A549 (cell line): ENCODE results near the gene SORBS1. TPM values are rescaled to one million over a fixed set of nuclear protein-coding genes. Genes with fewer than 3 reads are reported as not detected.
A peak's percentile ranks its signal among the peaks of the same experiment; 100 is the strongest.

Experiments used
- ATAC-seq, 2 experiments: fragments of 200-7000 bp in 1 of 2; fragments of >200 bp in 1 of 2; cut with Nextera tagmentation in 1 of 2; cut with Tn5 transposase in 1 of 2; 3 replicates each; pipeline versions ENCODE4 v1.8.0 to v1.9.1; 2018 to 2020; ENCODE audit warnings: mild to moderate bottlenecking in 1 of 2, moderate library complexity in 1 of 2
- CTCF ChIA-PET: fragments of 300-600 bp; sonication (Branson Sonifier 250); formaldehyde crosslinking; extraction: SDS; loops from one replicate; lab custom pipeline; 2021; ENCODE audit warnings: antibody characterized with exemption, inconsistent platforms; lab: Yijun Ruan, JAX
- POLR2A ChIA-PET: fragments of 350-600 bp; formaldehyde crosslinking; extraction: SDS; loops from one replicate; lab custom pipeline; 2021; ENCODE audit warnings: antibody characterized with exemption, inconsistent platforms; lab: Yijun Ruan, JAX
- DNase-seq, 2 experiments: peaks; one replicate each; pipeline versions ENCODE4 v3.0.0 to v3.0.0-alpha.2; 2011 to 2016; ENCODE audit warnings: low read depth in 1 of 2, low spot score in 1 of 2
- FAIRE-seq: peaks from 2 replicates; lab custom pipeline; 2011; peaks lifted over from hg19 to GRCh38; lab: Jason Lieb, UNC
- H3K27ac ChIP-seq, 2 experiments: fragments of >200 bp; sonication (Bioruptor Twin); formaldehyde crosslinking; 3 replicates each; pipeline ENCODE4 v1.5.1; 2016 to 2017
- H3K4me1 ChIP-seq: fragments of >200 bp; sonication (Bioruptor Twin); formaldehyde crosslinking; 3 replicates; pipeline ENCODE4 v1.6.1; 2016
- H3K4me2 ChIP-seq: fragments of >200 bp; sonication (Bioruptor Twin); formaldehyde crosslinking; 3 replicates; pipeline ENCODE4 v1.6.1; 2016
- H3K4me3 ChIP-seq: fragments of >200 bp; sonication (Bioruptor Twin); formaldehyde crosslinking; 3 replicates; pipeline ENCODE4 v1.5.1; 2016
- H3K9me3 ChIP-seq: fragments of >200 bp; sonication (Bioruptor Twin); formaldehyde crosslinking; 3 replicates; pipeline ENCODE4 v1.6.1; 2016
- ATOH8 ChIP-seq: fragments of 250-450 bp; sonication (Bioruptor Pico); IDR thresholded peaks from 2 replicates; pipeline ENCODE4 v1.5.0; 2020; ENCODE audit warnings: low read depth, mild to moderate bottlenecking, moderate library complexity
- CBX2 ChIP-seq: fragments of 200-600 bp; sonication (generic); IDR thresholded peaks from 2 replicates; pipeline ENCODE4 v1.6.1; 2016; ENCODE audit warnings: low read depth, mild to moderate bottlenecking, borderline replicate concordance
- CHD2 ChIP-seq: fragments of 150-350 bp; IDR thresholded peaks from 2 replicates; pipeline ENCODE4 v1.6.1; 2014; ENCODE audit warnings: low read length; ENCODE audit not compliant: partially characterized antibody
- CTCF ChIP-seq: fragments of >200 bp; sonication (Bioruptor Twin); formaldehyde crosslinking; IDR thresholded peaks from 3 replicates; pipeline ENCODE4 v1.5.1; 2016
- ELK1 ChIP-seq: fragments of 150-350 bp; IDR thresholded peaks from 2 replicates; pipeline ENCODE4 v1.6.1; 2014; ENCODE audit warnings: low read depth, mild to moderate bottlenecking, low read length
- EP300 ChIP-seq, 2 experiments: fragments of >200 bp; sonication (Bioruptor Twin); formaldehyde crosslinking; IDR thresholded peaks; 2 replicates in 1 of 2; 3 replicates in 1 of 2; pipeline ENCODE4 v1.6.1; 2016 to 2017
- FOXS1 ChIP-seq: fragments of 250-450 bp; sonication (Bioruptor Pico); IDR thresholded peaks from 2 replicates; pipeline ENCODE4 v1.5.0; 2020; ENCODE audit warnings: mild to moderate bottlenecking, moderate library complexity
- GATA3 ChIP-seq: IDR thresholded peaks from 2 replicates; pipeline ENCODE4 v1.6.1; 2012; ENCODE audit warnings: borderline replicate concordance
- HDAC2 ChIP-seq: fragments of 200-600 bp; sonication (generic); IDR thresholded peaks from 2 replicates; pipeline ENCODE4 v1.6.1; 2016
- HEYL ChIP-seq: fragments of 250-450 bp; sonication (Bioruptor Pico); IDR thresholded peaks from 2 replicates; pipeline ENCODE4 v1.8.0; 2021; ENCODE audit warnings: mild to moderate bottlenecking, moderate library complexity
- HMGXB4 ChIP-seq: fragments of 250-450 bp; sonication (Bioruptor Pico); IDR thresholded peaks from 2 replicates; pipeline ENCODE4 v1.5.0; 2021; ENCODE audit warnings: mild to moderate bottlenecking, moderate library complexity, borderline replicate concordance
- HOXB13 ChIP-seq: fragments of 250-450 bp; sonication (Bioruptor Pico); IDR thresholded peaks from 2 replicates; pipeline ENCODE4 v1.5.0; 2020; ENCODE audit warnings: low read depth, mild to moderate bottlenecking, moderate library complexity
- HOXB5 ChIP-seq: fragments of 250-450 bp; sonication (Bioruptor Pico); IDR thresholded peaks from 2 replicates; pipeline ENCODE4 v1.5.0; 2020; ENCODE audit warnings: mild to moderate bottlenecking, moderate library complexity
- JUN ChIP-seq, 2 experiments: fragments of >200 bp; sonication (Bioruptor Twin); formaldehyde crosslinking; IDR thresholded peaks; 2 replicates in 1 of 2; 3 replicates in 1 of 2; pipeline ENCODE4 v1.6.1; 2016 to 2017
- JUNB ChIP-seq: fragments of >200 bp; sonication (Bioruptor Twin); formaldehyde crosslinking; IDR thresholded peaks from 2 replicates; pipeline ENCODE4 v1.6.1; 2016
- MAFK ChIP-seq: fragments of 450-650 bp; IDR thresholded peaks from 2 replicates; pipeline ENCODE4 v1.6.1; 2014; ENCODE audit not compliant: partially characterized antibody
- MAX ChIP-seq: IDR thresholded peaks from 2 replicates; pipeline ENCODE4 v1.6.1; 2012
- MAZ ChIP-seq: fragments of 150-350 bp; IDR thresholded peaks from 2 replicates; pipeline ENCODE4 v1.6.1; 2014; ENCODE audit warnings: antibody characterized with exemption, low read depth, low read length, borderline replicate concordance
- NPAS2 ChIP-seq: fragments of 250-450 bp; sonication (Bioruptor Pico); IDR thresholded peaks from 2 replicates; pipeline ENCODE4 v1.8.0; 2022; ENCODE audit warnings: mild to moderate bottlenecking, moderate library complexity, borderline replicate concordance
- NR3C1 ChIP-seq: fragments of >200 bp; sonication (Bioruptor Twin); formaldehyde crosslinking; IDR thresholded peaks from 3 replicates; pipeline ENCODE4 v1.6.1; 2017
- PBX3 ChIP-seq: IDR thresholded peaks from 2 replicates; pipeline ENCODE4 v1.6.1; 2012
- RAD21 ChIP-seq, 2 experiments: fragments of >200 bp in 1 of 2; sonication (Bioruptor Twin) in 1 of 2; formaldehyde crosslinking in 1 of 2; IDR thresholded peaks in 1 of 2; conservative IDR thresholded peaks in 1 of 2; 2 replicates in 1 of 2; 3 replicates in 1 of 2; pipeline ENCODE4 v1.6.1; 2012 to 2018; ENCODE audit warnings: inconsistent platforms in 1 of 2
- RNF2 ChIP-seq: fragments of 200-600 bp; sonication (generic); IDR thresholded peaks from 2 replicates; pipeline ENCODE4 v1.6.1; 2016; ENCODE audit warnings: low read depth, mild to moderate bottlenecking, antibody characterized with exemption, moderate library complexity, borderline replicate concordance
- SMC3 ChIP-seq: fragments of >200 bp; sonication (Bioruptor Twin); formaldehyde crosslinking; IDR thresholded peaks from 3 replicates; pipeline ENCODE4 v1.6.1; 2018; ENCODE audit warnings: inconsistent platforms
- TFCP2L1 ChIP-seq: fragments of 250-450 bp; sonication (Bioruptor Pico); IDR thresholded peaks from 2 replicates; pipeline ENCODE4 v1.5.0; 2021; ENCODE audit warnings: mild to moderate bottlenecking
- TP53 ChIP-seq: fragments of 250-450 bp; sonication (Bioruptor Pico); IDR thresholded peaks from 2 replicates; pipeline ENCODE4 v1.5.0; 2021; ENCODE audit warnings: mild to moderate bottlenecking, moderate library complexity
- ZC3H11A ChIP-seq: fragments of 450-650 bp; IDR thresholded peaks from 2 replicates; pipeline ENCODE4 v1.6.1; 2014; ENCODE audit warnings: antibody characterized with exemption, mild to moderate bottlenecking
- WGBS: methylation state at CpG from one replicate; pipeline ENCODE4 v1.1.6; 2017; ENCODE audit errors: missing lambda C conversion rate; 5-methylcytosine and 5-hydroxymethylcytosine counted together
- polyA plus RNA-seq, 4 experiments: library from polyadenylated mRNA; depleted of rRNA in 3 of 4; stranded (reverse); fragments of >200 nt; fragmentation: RNase III in 1 of 4; extraction: RNeasy Plus Mini Kit Qiagen cat#74134 plus additional on column Dnase treatment in 1 of 4; gene quantifications; 2 replicates in 3 of 4; 3 replicates in 1 of 4; pipeline ENCODE4 v1.2.3, GENCODE V29; 2011 to 2017

SORBS1 gene
- polyA plus RNA-seq, 2 of the 4 experiments (the other 2 are of a cell fraction), result 0.39 to 0.80 TPM

GRCh38 chr10:95601116-95601719, 40.0 kb upstream of the SORBS1 start:
- Histone ChIP-seq H3K4me3 (no peak overlapping the region), H3K4me2 (no peak overlapping the region), H3K27ac (no peak overlapping the region), H3K4me1 (no peaks in the 10 kb centered on the region), H3K9me3 (peaks cover 4% of the 10 kb centered on the region; the same call in 1 of the 3 replicates)
- CTCF ChIA-PET, result interaction anchor here (0.6 to 12.6 kb wide), 33 partner anchors 9 to 1046 kb away, joined by 3 to 254 read pairs (median 4); no protein-coding TSS in a partner anchor
- POLR2A ChIA-PET, result no interaction called here
- DNase-seq (peak; percentile 76 to 87), ATAC-seq (peak; percentile 96 to 98), FAIRE-seq (peak; percentile 68)
- 18% methylated on average over 6 of the region's 6 CpGs for WGBS
- TF ChIP-seq ELK1 (no peak), SMC3 (peak; percentile 96), TP53 (CRISPR knock-in tag) (no peak), MAFK (no peak), CTCF (peak; percentile 97), FOXS1 (CRISPR knock-in tag) (no peak), EP300 (IDR thresholded peaks at IDR 0.05) (no peak), RAD21 (conservative IDR thresholded peaks at IDR 0.05 in 1 of 2, IDR thresholded peaks at IDR 0.05 in 1 of 2) (peak; percentile 97 to 98), MAZ (no peak), PBX3 (no peak), CHD2 (no peak), JUNB (no peak), HOXB13 (CRISPR knock-in tag) (no peak), GATA3 (no peak), JUN (IDR thresholded peaks at IDR 0.05) (no peak)

GRCh38 chr10:95600158-95600557, 39.0 kb upstream of the SORBS1 start:
- ATAC-seq, result no peak
- FAIRE-seq, result no peak
- no peak for DNase-seq

GRCh38 chr10:95597788-95598187, 36.6 kb upstream of the SORBS1 start:
- WGBS, result 33% methylated on average over 1 of the region's 1 CpG
- no peak for DNase-seq
- TF ChIP-seq TP53 (CRISPR knock-in tag), result no peak
- TF ChIP-seq JUNB, result no peak
- no peak for TF ChIP-seq ATOH8 (CRISPR knock-in tag)
- TF ChIP-seq CBX2, result no peak
- TF ChIP-seq NPAS2 (CRISPR knock-in tag), result no peak
- no peak for TF ChIP-seq RNF2
- TF ChIP-seq ZC3H11A, result no peak
- TF ChIP-seq HDAC2, result no peak
- no peak for TF ChIP-seq HOXB5 (CRISPR knock-in tag)
- no peak for TF ChIP-seq MAX
- no peak for TF ChIP-seq MAZ
- TF ChIP-seq HMGXB4 (CRISPR knock-in tag), result no peak
- TF ChIP-seq NR3C1, result no peak
- no peak for TF ChIP-seq HEYL (CRISPR knock-in tag)
- TF ChIP-seq SMC3, result no peak
- no peak for TF ChIP-seq TFCP2L1
- Histone ChIP-seq H3K27ac (no peak overlapping the region), H3K9me3 (peaks cover 12% of the 10 kb centered on the region), H3K4me2 (no peak overlapping the region), H3K4me1 (no peaks in the 10 kb centered on the region), H3K4me3 (no peak overlapping the region)
- ChIA-PET POLR2A (no interaction called here), CTCF (interaction anchor here (0.6 to 12.6 kb wide), 5 partner anchors 9 to 224 kb away, joined by 4 to 254 read pairs (median 16); no protein-coding TSS in a partner anchor)
- no peak for ATAC-seq
- no peak for FAIRE-seq

More at GRCh38 chr10:95600158-95600557, 39.0 kb upstream of the SORBS1 start:
- ChIA-PET POLR2A (no interaction called here), CTCF (interaction anchor here (0.6 to 12.6 kb wide), 21 partner anchors 10 to 1787 kb away, joined by 3 to 254 read pairs (median 5); no protein-coding TSS in a partner anchor)
- TF ChIP-seq JUN (IDR thresholded peaks at IDR 0.05) (no peak), MAZ (no peak)
- Histone ChIP-seq H3K4me1 (no peaks in the 10 kb centered on the region), H3K9me3 (peaks cover 12% of the 10 kb centered on the region), H3K4me3 (no peak overlapping the region), H3K4me2 (no peak overlapping the region), H3K27ac (no peak overlapping the region)
- 65% methylated on average over 4 of the region's 4 CpGs for WGBS
